Measurements from ENCODE around the gene PLCE1. TPM values are rescaled to one million over a fixed set of nuclear protein-coding genes. Genes with fewer than 3 reads are reported as not detected.
A peak's percentile ranks its signal among the peaks of the same experiment; 100 is the strongest.

Gene PLCE1
- total RNA-seq, 1 experiment from 2014 or later, result 1.8 TPM

- TF ChIP-seq CTCF (IDR thresholded peaks at IDR 0.05; ENCODE audit: unreplicated experiment), result no peak
- peaks cover 5% of the 10 kb centered on the region for H3K36me3 Mint-ChIP-seq (ENCODE audit: insufficient read depth, unreplicated experiment)
- intact Hi-C loops (cut with micrococcal nuclease; ENCODE audit: unreplicated experiment), result loop anchor here (5.0 kb wide), 1 partner anchor 49 kb away; the partner anchor contains the start of gene PLCE1
- no peak overlapping the region for H3K27ac Mint-ChIP-seq (ENCODE audit: unreplicated experiment)
- H3K4me3 Mint-ChIP-seq (ENCODE audit: low read depth, unreplicated experiment), result no peak overlapping the region
- H3K27me3 Mint-ChIP-seq (ENCODE audit: unreplicated experiment), result no peaks in the 10 kb centered on the region
- no peaks in the 10 kb centered on the region for H3K9me3 Mint-ChIP-seq (ENCODE audit: low read depth, unreplicated experiment)
- CTCF ChIA-PET, result no interaction called here
- DNase-seq, result no peak
- BruUV-seq (replicated peaks), result no TSS peak
- peaks cover 13% of the 10 kb centered on the region for H3K4me1 Mint-ChIP-seq (ENCODE audit: low read depth, unreplicated experiment)
Observed at GRCh38 chr10:94041206-94041605, 47.5 kb downstream of the PLCE1 start.

GRCh38 chr10:94042001-94042833 lies 48.5 kb downstream of the PLCE1 start:
- peaks cover 13% of the 10 kb centered on the region for H3K4me1 Mint-ChIP-seq (ENCODE audit: low read depth, unreplicated experiment)
- no peaks in the 10 kb centered on the region for H3K27me3 Mint-ChIP-seq (ENCODE audit: unreplicated experiment)
- CTCF ChIA-PET, result no interaction called here
- intact Hi-C loops (cut with micrococcal nuclease; ENCODE audit: unreplicated experiment), result loop anchor here (5.0 kb wide), 1 partner anchor 50 kb away; the partner anchor contains the start of gene PLCE1
- DNase-seq, result peak; percentile 25
- peaks cover 5% of the 10 kb centered on the region for H3K36me3 Mint-ChIP-seq (ENCODE audit: insufficient read depth, unreplicated experiment)
- H3K27ac Mint-ChIP-seq (ENCODE audit: unreplicated experiment), result peak overlapping the region; percentile 17
- no peaks in the 10 kb centered on the region for H3K9me3 Mint-ChIP-seq (ENCODE audit: low read depth, unreplicated experiment)
- BruUV-seq (replicated peaks), result no TSS peak
- no peak for TF ChIP-seq CTCF (IDR thresholded peaks at IDR 0.05; ENCODE audit: unreplicated experiment)
- H3K4me3 Mint-ChIP-seq (ENCODE audit: low read depth, unreplicated experiment), result peak overlapping the region; percentile 33

- peak overlapping the region; percentile 33 for H3K4me3 Mint-ChIP-seq (ENCODE audit: low read depth, unreplicated experiment)
- peak overlapping the region; percentile 17 for H3K27ac Mint-ChIP-seq (ENCODE audit: unreplicated experiment)
- H3K4me1 Mint-ChIP-seq (ENCODE audit: low read depth, unreplicated experiment), result peaks cover 13% of the 10 kb centered on the region
- TF ChIP-seq CTCF (IDR thresholded peaks at IDR 0.05; ENCODE audit: unreplicated experiment), result no peak
- no peaks in the 10 kb centered on the region for H3K9me3 Mint-ChIP-seq (ENCODE audit: low read depth, unreplicated experiment)
- intact Hi-C loops (cut with micrococcal nuclease; ENCODE audit: unreplicated experiment), result loop anchor here (5.0 kb wide), 1 partner anchor 51 kb away; the partner anchor contains the start of gene PLCE1
- H3K36me3 Mint-ChIP-seq (ENCODE audit: insufficient read depth, unreplicated experiment), result peaks cover 5% of the 10 kb centered on the region
- no TSS peak for BruUV-seq (replicated peaks)
- no peak for DNase-seq
- no peaks in the 10 kb centered on the region for H3K27me3 Mint-ChIP-seq (ENCODE audit: unreplicated experiment)
- CTCF ChIA-PET, result no interaction called here
Observed at GRCh38 chr10:94042834-94043175, 49.1 kb downstream of the PLCE1 start.

Other genes starting within 250 kb of the PLCE1 start
- gene LGI1, start 236.0 kb upstream of the PLCE1 start, total RNA-seq (2022), result not detected in 2 replicates
- gene SLC35G1, start 100.0 kb upstream of the PLCE1 start, total RNA-seq (2022), result 3.6 and 4.6 TPM in 2 replicates

Measured in Calu3 (cell line).